LHCN-M2 (cell line): ENCODE results near the gene LINGO4. TPM values are rescaled to one million over a fixed set of nuclear protein-coding genes. Genes with fewer than 3 reads are reported as not detected.
A peak's percentile ranks its signal among the peaks of the same experiment; 100 is the strongest.

Source experiments
- DNase-seq: peaks from one replicate; pipeline ENCODE4 v3.0.0-alpha.2; 2012; ENCODE audit warnings: low read depth
- polyA plus RNA-seq: library from polyadenylated mRNA; unstranded; fragments of >200 nt; gene quantifications from one replicate; pipeline ENCODE4 v1.2.1, GENCODE V29; 2012; ENCODE audit warnings: missing spikeins
- total RNA-seq: library from RNA; depleted of rRNA; stranded (reverse); fragments of >200 nt; gene quantifications from 2 replicates; pipeline ENCODE4 v1.2.3, GENCODE V29; 2014; rRNA removed

LINGO4 gene, protein sequence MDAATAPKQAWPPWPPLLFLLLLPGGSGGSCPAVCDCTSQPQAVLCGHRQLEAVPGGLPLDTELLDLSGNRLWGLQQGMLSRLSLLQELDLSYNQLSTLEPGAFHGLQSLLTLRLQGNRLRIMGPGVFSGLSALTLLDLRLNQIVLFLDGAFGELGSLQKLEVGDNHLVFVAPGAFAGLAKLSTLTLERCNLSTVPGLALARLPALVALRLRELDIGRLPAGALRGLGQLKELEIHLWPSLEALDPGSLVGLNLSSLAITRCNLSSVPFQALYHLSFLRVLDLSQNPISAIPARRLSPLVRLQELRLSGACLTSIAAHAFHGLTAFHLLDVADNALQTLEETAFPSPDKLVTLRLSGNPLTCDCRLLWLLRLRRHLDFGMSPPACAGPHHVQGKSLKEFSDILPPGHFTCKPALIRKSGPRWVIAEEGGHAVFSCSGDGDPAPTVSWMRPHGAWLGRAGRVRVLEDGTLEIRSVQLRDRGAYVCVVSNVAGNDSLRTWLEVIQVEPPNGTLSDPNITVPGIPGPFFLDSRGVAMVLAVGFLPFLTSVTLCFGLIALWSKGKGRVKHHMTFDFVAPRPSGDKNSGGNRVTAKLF
- not detected in 2 replicates for total RNA-seq
- polyA plus RNA-seq: not detected

DNA sequence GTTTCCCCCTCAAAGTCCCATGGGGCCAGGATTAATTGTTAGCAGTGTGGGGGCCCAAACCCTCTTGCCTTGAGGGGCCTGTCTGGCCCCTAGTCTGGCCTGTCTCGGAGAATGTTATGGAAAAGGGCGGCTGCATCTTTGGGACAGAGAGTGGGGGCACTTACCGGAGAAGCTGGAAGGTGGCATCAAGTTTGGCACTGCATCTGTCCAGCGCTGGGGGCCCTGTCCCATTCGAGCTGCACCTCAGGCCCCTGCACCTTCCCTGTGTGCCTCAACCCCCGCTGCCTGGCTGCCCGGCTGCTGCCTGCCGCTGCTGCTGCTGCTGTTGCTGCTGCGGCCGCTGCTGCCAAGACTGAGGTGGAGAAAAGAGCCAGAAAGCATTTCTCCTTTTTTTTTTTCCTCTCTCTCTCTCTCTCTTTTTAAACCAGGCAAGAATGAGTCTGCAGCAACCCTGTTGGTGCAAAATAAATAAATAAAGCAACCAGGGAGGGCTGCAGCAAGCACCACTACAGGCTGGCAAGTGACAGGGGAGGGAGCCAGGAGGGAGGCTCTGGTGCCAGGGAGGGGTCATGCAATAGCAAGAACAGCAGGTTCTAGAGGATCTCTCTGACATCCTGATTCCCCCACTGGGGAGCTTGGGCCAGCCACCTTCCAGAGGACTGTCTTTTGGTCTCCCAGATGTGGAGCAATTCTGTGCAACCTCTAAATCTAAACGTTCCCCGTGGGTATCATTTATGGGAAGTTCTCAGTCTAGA is at the start of gene LINGO4:
LINGO4 (minus strand) TSS at position 354 of the 755 bp plus-strand sequence. CDS start 2,715 bp downstream, outside the sequence.
- DNase-seq: no peak

GRCh38 chr1:151854658-151855057 is 49.4 kb upstream of the LINGO4 start:
- DNase-seq: no peak

GRCh38 chr1:151853411-151853943 is 48.3 kb upstream of the LINGO4 start, which contains the start of gene THEM5:
Gene THEM5 (minus strand): TSS chr1:151853712. CDS start chr1:151853565, 147 bp downstream.
- no peak for DNase-seq

GRCh38 chr1:151852733-151853132 is 47.5 kb upstream of the LINGO4 start:
- DNase-seq: no peak

- no peak for DNase-seq
Measured at GRCh38 chr1:151851886-151852285, 46.7 kb upstream of the LINGO4 start.

DNA sequence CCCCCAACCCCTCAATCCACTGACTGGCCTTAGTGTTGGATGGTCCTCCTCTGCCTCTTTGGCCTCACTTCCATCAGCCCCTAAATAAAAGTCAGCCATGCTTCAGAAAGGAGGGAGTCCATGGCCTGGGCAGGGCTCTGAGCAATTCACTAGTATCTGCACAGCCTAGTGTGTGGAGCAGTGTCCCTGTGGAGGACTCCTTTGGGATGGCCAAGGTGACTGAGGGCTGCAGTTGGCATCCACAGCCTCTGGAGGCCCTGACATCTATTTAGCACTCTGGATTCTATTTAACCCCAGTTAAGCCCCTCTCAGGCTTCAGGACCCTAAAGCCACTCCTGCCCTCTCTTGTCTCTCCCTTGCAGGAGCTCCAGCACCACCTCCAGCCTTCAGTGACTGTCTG is 44.7 kb upstream of the LINGO4 start:
- no peak for DNase-seq

- DNase-seq: no peak
Measured at GRCh38 chr1:151849126-151849525, 43.9 kb upstream of the LINGO4 start.

DNA sequence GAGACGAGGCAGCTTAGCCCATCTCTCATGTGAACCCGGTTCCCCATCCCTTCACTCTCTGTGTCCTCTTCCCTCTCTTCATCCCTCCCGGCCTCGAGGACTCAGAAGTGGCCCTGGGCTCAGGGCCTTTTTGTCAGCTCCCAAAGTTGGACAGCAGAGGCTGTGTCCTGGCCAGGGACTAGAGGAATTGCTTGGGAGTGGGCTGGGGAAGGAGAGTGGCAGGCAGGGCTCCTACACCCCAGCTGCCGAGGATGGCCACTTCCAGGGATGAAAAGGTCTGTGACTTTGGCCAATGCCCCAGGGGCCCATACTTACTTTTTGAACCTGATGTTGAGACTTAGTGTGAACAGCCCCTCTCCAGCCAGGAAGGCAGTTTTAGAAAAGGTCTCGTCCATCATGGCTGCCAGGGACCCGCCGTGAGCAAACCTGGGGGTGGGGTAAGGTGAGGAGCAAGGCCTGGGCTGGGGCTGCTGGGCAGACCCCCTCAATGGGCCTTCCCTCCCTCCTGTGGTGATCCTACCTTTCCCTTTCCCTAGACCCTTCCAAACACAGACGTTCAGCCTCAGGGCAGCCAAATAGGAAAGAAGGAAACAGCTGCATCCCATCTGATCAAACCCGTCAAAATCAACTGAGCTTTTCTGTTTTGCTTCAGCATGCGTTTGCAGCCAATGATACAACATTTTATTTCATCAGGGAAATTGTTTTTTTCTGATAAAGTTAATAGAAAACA is 42.8 kb upstream of the LINGO4 start:
- DNase-seq: peak; percentile 48

- no peak for DNase-seq
Measured at GRCh38 chr1:151846686-151847237, 41.5 kb upstream of the LINGO4 start.

- DNase-seq: peak; percentile 81
Measured at GRCh38 chr1:151846062-151846568, 40.9 kb upstream of the LINGO4 start.

DNA sequence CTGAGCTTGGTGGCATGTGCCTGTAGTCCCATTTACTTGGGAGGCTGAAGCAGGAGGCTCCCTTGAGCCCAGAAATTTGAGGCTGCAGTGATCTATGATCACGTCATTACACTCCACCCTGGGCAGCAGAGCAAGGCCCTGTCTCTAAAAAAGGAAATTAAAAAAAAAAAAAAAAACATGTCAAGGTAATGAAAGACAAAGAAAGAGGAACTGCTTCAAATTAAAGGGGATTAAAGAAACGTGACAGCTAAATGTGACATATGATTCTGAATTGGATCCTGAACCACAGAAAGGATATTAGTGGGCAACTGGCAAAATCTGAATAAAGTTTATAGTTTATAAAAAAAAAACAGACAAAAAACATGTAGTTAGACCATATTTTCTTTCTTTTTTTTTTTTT is 38.2 kb upstream of the LINGO4 start:
- no peak for DNase-seq

GRCh38 chr1:151841141-151841540 is 35.9 kb upstream of the LINGO4 start:
- DNase-seq: peak; percentile 87

DNA sequence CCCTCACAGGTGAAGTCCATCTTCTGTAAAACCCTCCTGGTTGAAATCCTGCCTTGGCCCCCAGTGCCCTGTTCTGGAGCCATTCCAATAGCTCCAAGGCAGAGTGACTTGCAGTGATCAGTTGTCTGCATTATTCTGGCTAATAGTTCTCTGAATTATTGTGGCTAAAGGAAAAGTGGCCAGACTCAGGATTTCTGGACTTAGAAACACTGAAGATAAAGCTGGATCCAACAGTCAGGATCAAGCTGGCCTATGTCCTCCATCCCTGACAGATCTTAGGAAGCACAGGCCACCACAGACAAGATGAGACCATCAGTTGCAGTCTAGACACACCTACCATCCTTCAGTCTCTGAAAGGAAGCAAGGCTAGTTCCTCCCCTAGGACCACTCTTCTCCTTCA is 35.2 kb upstream of the LINGO4 start:
- DNase-seq: no peak

DNA sequence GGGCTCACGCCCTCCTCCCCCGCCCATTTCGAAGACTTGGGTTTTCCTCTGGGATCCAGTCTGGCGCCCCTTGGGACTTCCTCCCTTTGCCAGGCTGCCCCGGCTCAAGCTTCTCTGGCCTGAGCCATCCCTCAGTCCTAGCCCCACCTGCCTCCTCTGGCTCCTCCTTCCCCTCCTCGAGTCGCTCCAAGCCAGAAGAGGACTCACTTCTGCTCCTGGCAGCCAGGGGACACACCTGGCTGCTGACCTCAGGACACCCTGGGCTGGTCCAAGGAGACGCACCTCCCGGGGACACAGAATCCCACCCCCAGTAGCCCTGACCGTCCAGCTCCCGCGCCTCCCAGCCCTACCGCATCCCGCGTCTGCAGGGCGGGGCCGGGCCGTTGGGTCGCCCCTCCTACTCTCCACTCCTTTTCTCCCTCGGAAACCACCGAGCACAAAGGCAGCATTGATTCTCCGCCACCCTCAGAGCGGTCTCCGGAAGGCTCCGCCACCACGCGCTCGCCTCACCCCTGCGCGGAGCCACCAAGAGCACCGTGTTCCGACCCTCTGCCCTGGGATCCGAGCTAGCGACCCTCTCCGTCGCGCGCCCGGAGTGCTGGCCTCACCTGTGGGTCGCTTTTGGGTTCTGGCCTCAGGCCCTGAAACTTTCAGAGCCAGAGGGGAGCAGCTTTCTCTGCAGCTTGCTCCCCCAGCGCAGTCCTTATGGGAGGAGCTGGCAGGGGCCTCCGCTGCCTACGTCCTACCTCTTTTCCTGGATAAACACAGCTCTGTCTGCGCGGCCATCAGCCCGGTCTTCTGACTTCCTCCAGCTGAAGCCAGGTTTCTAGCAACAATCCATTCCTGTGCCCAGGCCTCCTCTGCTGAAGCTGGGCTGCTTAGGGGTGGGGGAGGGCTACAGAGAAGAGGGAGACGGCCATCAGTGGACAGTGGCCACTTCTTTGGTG is 34.5 kb upstream of the LINGO4 start, which contains the start of gene C2CD4D:
C2CD4D (minus strand) TSS at position 364 of the 947 bp plus-strand sequence. CDS start 831 bp downstream, outside the sequence.
- no peak for DNase-seq

DNA sequence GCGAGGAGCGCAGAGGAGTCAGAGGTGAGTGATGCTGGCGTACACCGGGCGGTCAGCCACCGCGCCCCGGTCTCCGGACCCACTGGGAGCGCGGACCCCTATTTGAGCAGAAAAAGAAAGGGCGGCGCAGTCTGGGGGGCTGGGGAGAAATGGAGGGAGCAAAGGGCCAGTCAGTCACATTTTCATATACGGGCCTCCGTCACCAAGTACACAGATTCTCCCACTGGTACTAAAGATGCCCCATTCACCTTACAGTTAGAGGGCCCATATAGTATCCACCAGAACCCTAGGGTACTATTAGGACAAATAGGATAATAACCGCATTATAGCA is 33.8 kb upstream of the LINGO4 start:
- DNase-seq: no peak

DNA sequence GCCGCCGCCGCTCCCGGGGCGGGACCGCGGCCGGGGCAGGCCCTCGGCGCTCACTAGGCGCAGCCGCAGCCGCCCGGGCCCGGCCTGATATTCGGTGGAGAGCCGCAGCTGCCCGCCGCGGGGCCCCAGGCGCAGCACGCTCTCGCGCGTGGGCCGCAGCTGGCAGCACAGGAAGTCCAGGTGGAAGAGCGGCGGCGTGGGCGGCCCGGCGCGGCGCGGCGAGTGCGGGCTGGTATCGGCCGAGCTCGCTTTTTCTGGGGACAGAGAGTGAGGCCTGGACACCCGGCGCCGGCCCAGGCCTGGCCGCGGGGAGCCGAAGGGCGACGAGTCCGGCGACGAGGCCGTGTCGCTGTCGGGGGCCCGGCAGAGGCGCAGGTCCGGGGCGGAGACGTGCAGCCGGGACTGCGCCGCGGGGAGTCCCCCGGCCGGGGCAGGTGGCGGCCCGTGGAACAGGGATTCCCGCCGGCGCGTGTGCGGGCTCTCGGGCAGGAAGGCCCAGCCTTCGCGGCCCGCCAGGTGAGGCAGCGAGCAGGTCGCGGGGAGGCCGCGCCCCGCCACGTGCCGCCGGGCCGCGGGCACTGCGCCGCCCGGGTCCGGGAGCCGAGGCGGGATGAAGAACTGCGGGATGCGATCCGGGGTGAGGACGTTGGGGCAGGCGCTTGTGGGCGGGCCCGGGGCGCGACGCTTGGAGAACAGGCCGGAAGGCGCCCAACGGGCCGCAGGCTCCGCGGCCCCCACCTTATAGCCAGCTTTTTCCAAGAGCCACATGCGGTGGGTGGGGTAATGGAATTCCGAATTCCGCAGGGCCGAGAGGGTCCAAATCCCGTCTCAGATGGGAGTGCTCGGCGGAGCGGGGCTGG is 33.2 kb upstream of the LINGO4 start:
- DNase-seq: no peak

- DNase-seq: no peak
Measured at GRCh38 chr1:151837884-151838221, 32.6 kb upstream of the LINGO4 start.

GRCh38 chr1:151837197-151837596 is 32.0 kb upstream of the LINGO4 start:
- DNase-seq: peak; percentile 31

- DNase-seq: no peak
Measured at GRCh38 chr1:151835596-151835995, 30.4 kb upstream of the LINGO4 start.
